Nephron (organoid): ENCODE results near the gene GNB1L.

Experiments used
- H3K27ac Mint-ChIP-seq, 3 experiments: 2 replicates each; pipeline ENCODE4 v1.8.0; 2020; ENCODE audit warnings: mixed read lengths in 3 of 3, mild to moderate bottlenecking in 2 of 3, moderate library complexity in 1 of 3
- H3K27me3 Mint-ChIP-seq: 2 replicates; pipeline ENCODE4 v1.8.0; 2021; ENCODE audit warnings: low read depth, mild to moderate bottlenecking, moderate library complexity, mixed read lengths
- H3K36me3 Mint-ChIP-seq: 2 replicates; pipeline ENCODE4 v1.8.0; 2020; ENCODE audit warnings: low read depth, mixed read lengths
- H3K4me1 Mint-ChIP-seq: 2 replicates; pipeline ENCODE4 v1.8.0; 2020; ENCODE audit warnings: mixed read lengths
- H3K4me3 Mint-ChIP-seq, 3 experiments: 2 replicates each; pipeline ENCODE4 v1.8.0; 2020; ENCODE audit warnings: mild to moderate bottlenecking in 3 of 3, mixed read lengths in 3 of 3, moderate library complexity in 2 of 3
- H3K9me3 Mint-ChIP-seq: 2 replicates; pipeline ENCODE4 v1.8.0; 2020; ENCODE audit warnings: mixed read lengths
- CTCF ChIP-seq, 3 experiments: fragments of 200-600 bp; sonication (generic); IDR thresholded peaks; one replicate each; pipeline ENCODE4 v1.5.0; 2021; ENCODE audit warnings: antibody characterized with exemption in 3 of 3; ENCODE audit not compliant: unreplicated experiment in 3 of 3

The GNB1L gene

GRCh38 chr22:19901577-19902244 is 47.0 kb upstream of the GNB1L start:
- H3K27me3 Mint-ChIP-seq: peaks cover 13% of the 10 kb centered on the region
- H3K9me3 Mint-ChIP-seq: no peaks in the 10 kb centered on the region
- TF ChIP-seq CTCF (IDR thresholded peaks at IDR 0.05; ENCODE audit: unreplicated experiment in 3 of 3): no peak
- peaks cover 8% of the 10 kb centered on the region for H3K36me3 Mint-ChIP-seq
- peaks cover 32% of the 10 kb centered on the region for H3K4me1 Mint-ChIP-seq
- H3K4me3 Mint-ChIP-seq: peak overlapping the region in 1 of 3 experiments; percentile 2
- H3K27ac Mint-ChIP-seq: peak overlapping the region in 2 of 3 experiments; percentile 22 to 77

- peaks cover 5% of the 10 kb centered on the region for H3K36me3 Mint-ChIP-seq
- no peak overlapping the region for H3K4me3 Mint-ChIP-seq
- H3K27me3 Mint-ChIP-seq: peaks cover 14% of the 10 kb centered on the region
- H3K4me1 Mint-ChIP-seq: peaks cover 28% of the 10 kb centered on the region
- no peaks in the 10 kb centered on the region for H3K9me3 Mint-ChIP-seq
- H3K27ac Mint-ChIP-seq: peak overlapping the region in 1 of 3 experiments; percentile 77
- no peak for TF ChIP-seq CTCF (IDR thresholded peaks at IDR 0.05; ENCODE audit: unreplicated experiment in 3 of 3)
These were observed 46.2 kb upstream of the GNB1L start for GRCh38 chr22:19900707-19901436.

DNA sequence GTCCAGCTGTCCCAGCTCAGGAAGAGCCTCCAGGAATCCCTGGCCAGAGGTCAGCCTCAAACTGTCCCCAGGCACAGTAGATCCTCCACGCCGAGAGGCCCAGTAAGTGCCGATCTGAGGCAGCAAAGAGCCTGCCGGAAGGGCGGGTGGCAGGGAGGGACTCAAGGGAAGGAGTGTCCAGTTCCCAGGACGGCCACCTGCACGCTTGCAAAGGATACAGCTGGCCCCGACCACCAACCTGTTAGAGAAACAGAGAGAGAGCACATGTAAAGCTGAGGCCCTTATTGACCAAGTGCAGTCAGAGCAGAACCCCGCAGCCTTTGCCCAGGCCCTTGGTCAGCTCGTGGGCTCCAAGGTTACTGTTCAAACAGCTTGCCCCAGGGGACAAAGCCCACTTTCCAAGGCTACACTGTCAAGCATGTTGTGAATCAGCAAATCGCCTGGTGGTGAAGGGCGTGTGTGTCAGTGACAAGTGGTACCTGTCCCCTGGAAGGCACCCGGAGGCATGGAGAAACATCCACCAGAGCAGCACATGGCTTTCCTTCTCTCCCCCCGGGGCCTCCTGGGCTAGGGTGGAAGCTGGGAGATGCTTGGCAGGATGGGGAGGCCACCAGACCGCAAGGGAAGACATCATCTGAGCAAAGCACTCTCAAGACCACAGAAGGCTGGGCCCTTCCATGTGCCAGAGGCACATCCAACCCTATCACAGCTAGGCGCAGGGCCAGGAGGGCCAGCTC is 44.3 kb upstream of the GNB1L start:
- H3K27me3 Mint-ChIP-seq: peaks cover 17% of the 10 kb centered on the region
- H3K4me3 Mint-ChIP-seq: no peak overlapping the region
- TF ChIP-seq CTCF (IDR thresholded peaks at IDR 0.05; ENCODE audit: unreplicated experiment in 3 of 3): no peak
- H3K4me1 Mint-ChIP-seq: peaks cover 20% of the 10 kb centered on the region
- peaks cover 6% of the 10 kb centered on the region for H3K36me3 Mint-ChIP-seq
- H3K9me3 Mint-ChIP-seq: no peaks in the 10 kb centered on the region
- H3K27ac Mint-ChIP-seq: no peak overlapping the region

DNA sequence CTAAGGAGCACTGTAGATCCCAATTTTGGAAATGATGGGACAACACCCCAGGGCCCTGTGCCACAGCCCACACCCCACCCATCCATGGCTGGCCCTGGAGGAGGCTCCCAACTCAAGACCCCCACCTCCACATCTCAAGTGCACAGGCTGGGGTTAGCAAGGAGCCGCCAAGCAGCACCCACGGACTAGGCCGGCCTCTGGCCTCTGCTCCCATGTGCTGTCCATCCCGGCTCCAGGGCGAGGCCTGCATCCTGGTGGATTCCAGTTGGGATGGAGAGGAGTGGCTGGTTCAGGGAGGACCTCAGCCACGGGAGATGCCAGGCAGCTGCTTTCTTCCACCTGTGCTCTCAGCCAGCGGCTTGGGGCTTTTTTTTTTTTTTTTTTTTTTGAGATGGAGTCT is 43.5 kb upstream of the GNB1L start:
- Mint-ChIP-seq H3K9me3 (no peaks in the 10 kb centered on the region), H3K4me3 (no peak overlapping the region), H3K36me3 (peaks cover 9% of the 10 kb centered on the region), H3K4me1 (peaks cover 19% of the 10 kb centered on the region), H3K27ac (no peak overlapping the region), H3K27me3 (peaks cover 18% of the 10 kb centered on the region)
- no peak for TF ChIP-seq CTCF (IDR thresholded peaks at IDR 0.05; ENCODE audit: unreplicated experiment in 3 of 3)

DNA sequence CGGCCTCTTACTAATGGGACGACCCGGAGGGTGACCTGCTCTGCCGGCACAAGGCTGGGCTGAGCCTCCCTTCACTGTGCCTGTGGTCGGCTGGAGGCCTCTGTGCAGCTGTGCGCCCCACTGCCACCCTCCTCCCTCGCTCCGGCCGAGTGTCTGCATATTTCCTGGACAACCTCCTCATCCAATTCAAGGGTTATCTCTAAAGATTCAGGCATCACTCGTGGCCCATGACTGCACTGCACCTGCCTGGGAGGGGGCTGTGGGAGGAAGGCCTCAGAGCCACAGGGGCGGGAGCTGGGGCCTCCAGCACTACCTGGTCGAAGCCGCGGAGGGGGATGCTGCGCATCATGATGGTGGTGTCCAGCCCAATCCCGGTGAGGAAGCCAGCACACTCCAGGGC is 43.1 kb upstream of the GNB1L start:
- peaks cover 9% of the 10 kb centered on the region for H3K36me3 Mint-ChIP-seq
- peaks cover 18% of the 10 kb centered on the region for H3K4me1 Mint-ChIP-seq
- no peak overlapping the region for H3K4me3 Mint-ChIP-seq
- peaks cover 18% of the 10 kb centered on the region for H3K27me3 Mint-ChIP-seq
- no peaks in the 10 kb centered on the region for H3K9me3 Mint-ChIP-seq
- no peak for TF ChIP-seq CTCF (IDR thresholded peaks at IDR 0.05; ENCODE audit: unreplicated experiment in 3 of 3)
- no peak overlapping the region for H3K27ac Mint-ChIP-seq
